ENCODE measurements around the gene WDHD1. TPM values are rescaled to one million over a fixed set of nuclear protein-coding genes. Genes with fewer than 3 reads are reported as not detected.

The WDHD1 gene
- total and polyA plus RNA-seq, 2 of the 8 experiments (the other 6 are each of a cell fraction or from before 2014, with no cell fraction given), result 17.8 to 87.9 TPM

DNA sequence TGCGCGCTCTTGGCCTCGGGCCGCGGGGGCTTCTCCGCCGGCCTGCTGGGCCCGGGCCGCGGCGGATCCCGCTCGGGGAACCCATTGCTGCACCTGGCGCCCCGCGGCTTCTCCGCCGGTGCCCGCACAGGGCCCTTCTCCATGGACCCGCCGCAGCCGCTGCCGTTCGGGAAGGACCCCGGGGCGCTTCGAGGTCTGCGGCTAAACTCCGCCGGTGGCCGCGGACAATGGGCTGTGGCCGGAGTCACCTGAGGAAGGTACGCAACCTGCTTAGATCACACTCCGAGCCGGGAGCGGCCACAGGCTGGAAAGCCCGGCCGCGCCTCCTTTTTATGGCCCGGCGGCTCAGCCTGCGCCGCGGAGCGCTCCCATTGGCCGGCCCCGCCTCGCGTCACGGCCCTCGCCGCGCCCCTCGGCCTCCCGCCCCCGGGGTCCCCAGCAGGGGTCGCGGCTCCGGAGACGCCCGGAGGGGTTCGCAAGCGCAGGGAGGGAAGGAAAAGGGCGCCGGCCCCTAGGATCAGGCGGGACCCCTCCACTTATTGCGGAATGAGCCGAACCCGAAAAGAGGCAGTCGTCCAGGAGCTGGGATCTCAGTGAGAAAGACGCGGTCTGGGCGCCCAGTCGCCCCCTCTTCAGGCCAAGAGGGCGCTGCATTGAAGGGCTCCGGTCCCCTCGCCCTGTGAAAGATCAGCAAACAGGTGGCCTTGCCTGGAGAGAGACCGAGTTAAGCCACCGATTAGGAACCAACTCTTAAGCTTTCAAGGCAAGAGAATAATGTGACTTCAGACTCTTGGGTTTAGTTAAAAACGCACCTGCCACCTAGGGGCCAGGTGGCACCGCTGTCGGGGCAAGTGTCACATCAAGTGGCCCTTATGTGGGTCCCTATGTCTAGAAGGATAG is 124.1 kb downstream of the WDHD1 start, which contains the start of gene GCH1 (continued):
- TF ChIP-seq, protein P1, sequence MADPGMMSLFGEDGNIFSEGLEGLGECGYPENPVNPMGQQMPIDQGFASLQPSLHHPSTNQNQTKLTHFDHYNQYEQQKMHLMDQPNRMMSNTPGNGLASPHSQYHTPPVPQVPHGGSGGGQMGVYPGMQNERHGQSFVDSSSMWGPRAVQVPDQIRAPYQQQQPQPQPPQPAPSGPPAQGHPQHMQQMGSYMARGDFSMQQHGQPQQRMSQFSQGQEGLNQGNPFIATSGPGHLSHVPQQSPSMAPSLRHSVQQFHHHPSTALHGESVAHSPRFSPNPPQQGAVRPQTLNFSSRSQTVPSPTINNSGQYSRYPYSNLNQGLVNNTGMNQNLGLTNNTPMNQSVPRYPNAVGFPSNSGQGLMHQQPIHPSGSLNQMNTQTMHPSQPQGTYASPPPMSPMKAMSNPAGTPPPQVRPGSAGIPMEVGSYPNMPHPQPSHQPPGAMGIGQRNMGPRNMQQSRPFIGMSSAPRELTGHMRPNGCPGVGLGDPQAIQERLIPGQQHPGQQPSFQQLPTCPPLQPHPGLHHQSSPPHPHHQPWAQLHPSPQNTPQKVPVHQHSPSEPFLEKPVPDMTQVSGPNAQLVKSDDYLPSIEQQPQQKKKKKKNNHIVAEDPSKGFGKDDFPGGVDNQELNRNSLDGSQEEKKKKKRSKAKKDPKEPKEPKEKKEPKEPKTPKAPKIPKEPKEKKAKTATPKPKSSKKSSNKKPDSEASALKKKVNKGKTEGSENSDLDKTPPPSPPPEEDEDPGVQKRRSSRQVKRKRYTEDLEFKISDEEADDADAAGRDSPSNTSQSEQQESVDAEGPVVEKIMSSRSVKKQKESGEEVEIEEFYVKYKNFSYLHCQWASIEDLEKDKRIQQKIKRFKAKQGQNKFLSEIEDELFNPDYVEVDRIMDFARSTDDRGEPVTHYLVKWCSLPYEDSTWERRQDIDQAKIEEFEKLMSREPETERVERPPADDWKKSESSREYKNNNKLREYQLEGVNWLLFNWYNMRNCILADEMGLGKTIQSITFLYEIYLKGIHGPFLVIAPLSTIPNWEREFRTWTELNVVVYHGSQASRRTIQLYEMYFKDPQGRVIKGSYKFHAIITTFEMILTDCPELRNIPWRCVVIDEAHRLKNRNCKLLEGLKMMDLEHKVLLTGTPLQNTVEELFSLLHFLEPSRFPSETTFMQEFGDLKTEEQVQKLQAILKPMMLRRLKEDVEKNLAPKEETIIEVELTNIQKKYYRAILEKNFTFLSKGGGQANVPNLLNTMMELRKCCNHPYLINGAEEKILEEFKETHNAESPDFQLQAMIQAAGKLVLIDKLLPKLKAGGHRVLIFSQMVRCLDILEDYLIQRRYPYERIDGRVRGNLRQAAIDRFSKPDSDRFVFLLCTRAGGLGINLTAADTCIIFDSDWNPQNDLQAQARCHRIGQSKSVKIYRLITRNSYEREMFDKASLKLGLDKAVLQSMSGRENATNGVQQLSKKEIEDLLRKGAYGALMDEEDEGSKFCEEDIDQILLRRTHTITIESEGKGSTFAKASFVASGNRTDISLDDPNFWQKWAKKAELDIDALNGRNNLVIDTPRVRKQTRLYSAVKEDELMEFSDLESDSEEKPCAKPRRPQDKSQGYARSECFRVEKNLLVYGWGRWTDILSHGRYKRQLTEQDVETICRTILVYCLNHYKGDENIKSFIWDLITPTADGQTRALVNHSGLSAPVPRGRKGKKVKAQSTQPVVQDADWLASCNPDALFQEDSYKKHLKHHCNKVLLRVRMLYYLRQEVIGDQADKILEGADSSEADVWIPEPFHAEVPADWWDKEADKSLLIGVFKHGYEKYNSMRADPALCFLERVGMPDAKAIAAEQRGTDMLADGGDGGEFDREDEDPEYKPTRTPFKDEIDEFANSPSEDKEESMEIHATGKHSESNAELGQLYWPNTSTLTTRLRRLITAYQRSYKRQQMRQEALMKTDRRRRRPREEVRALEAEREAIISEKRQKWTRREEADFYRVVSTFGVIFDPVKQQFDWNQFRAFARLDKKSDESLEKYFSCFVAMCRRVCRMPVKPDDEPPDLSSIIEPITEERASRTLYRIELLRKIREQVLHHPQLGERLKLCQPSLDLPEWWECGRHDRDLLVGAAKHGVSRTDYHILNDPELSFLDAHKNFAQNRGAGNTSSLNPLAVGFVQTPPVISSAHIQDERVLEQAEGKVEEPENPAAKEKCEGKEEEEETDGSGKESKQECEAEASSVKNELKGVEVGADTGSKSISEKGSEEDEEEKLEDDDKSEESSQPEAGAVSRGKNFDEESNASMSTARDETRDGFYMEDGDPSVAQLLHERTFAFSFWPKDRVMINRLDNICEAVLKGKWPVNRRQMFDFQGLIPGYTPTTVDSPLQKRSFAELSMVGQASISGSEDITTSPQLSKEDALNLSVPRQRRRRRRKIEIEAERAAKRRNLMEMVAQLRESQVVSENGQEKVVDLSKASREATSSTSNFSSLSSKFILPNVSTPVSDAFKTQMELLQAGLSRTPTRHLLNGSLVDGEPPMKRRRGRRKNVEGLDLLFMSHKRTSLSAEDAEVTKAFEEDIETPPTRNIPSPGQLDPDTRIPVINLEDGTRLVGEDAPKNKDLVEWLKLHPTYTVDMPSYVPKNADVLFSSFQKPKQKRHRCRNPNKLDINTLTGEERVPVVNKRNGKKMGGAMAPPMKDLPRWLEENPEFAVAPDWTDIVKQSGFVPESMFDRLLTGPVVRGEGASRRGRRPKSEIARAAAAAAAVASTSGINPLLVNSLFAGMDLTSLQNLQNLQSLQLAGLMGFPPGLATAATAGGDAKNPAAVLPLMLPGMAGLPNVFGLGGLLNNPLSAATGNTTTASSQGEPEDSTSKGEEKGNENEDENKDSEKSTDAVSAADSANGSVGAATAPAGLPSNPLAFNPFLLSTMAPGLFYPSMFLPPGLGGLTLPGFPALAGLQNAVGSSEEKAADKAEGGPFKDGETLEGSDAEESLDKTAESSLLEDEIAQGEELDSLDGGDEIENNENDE (IDR thresholded peaks at IDR 0.05; ENCODE audit: insufficient replicate concordance, low read length), result no peak
- no peak for TF ChIP-seq SP4 (IDR thresholded peaks at IDR 0.05; ENCODE audit: low read length)
- TF ChIP-seq SP2 (IDR thresholded peaks at IDR 0.05; ENCODE audit: low read length), result no peak
- TF ChIP-seq, protein P2, sequence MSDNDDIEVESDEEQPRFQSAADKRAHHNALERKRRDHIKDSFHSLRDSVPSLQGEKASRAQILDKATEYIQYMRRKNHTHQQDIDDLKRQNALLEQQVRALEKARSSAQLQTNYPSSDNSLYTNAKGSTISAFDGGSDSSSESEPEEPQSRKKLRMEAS (IDR thresholded peaks at IDR 0.05), result 0 out of 2 replicates have a peak, but pooled peaks have one; percentile 18
- no peak for TF ChIP-seq YY1 (IDR thresholded peaks at IDR 0.05; ENCODE audit: low read depth, low read length)
- no peak for TF ChIP-seq SAP30 (IDR thresholded peaks at IDR 0.05; ENCODE audit: insufficient read depth, insufficient replicate concordance, low read length)
- TF ChIP-seq TCF12 (IDR thresholded peaks at IDR 0.05; ENCODE audit: low read depth, low read length), result no peak
- peak; percentile 90 for TF ChIP-seq TAF1 (IDR thresholded peaks at IDR 0.05; ENCODE audit: low read depth, low read length)
- TF ChIP-seq RBBP5 (IDR thresholded peaks at IDR 0.05; ENCODE audit: borderline replicate concordance, low read depth, low read length), result peak; percentile 85

Measured in H1 (cell line).